GM19099 (cell line): Measurements from ENCODE around the gene NRIP2.

Experiments
- POLR2A ChIP-seq: IDR thresholded peaks from 3 replicates; pipeline ENCODE4 v1.6.1; 2011; ENCODE audit warnings: low read depth; ENCODE audit not compliant: insufficient read length; ENCODE audit errors: extremely low read depth

NRIP2 gene

GRCh38 chr12:2854669-2855453 lies 20.0 kb upstream of the NRIP2 start:
- no peak for TF ChIP-seq POLR2A

GRCh38 chr12:2853626-2854025 lies 18.8 kb upstream of the NRIP2 start:
- no peak for TF ChIP-seq POLR2A

- TF ChIP-seq POLR2A: no peak
Observed at GRCh38 chr12:2851931-2852330, 17.1 kb upstream of the NRIP2 start.

- no peak for TF ChIP-seq POLR2A
Observed at GRCh38 chr12:2845280-2845679, 10.4 kb upstream of the NRIP2 start.

- TF ChIP-seq POLR2A: no peak
Observed at GRCh38 chr12:2844786-2845185, 10.0 kb upstream of the NRIP2 start.

GRCh38 chr12:2842948-2843347 lies 8.1 kb upstream of the NRIP2 start:
- TF ChIP-seq POLR2A: no peak

- no peak for TF ChIP-seq POLR2A
Observed at GRCh38 chr12:2841056-2841650, 6.3 kb upstream of the NRIP2 start.

GRCh38 chr12:2836574-2836973 lies 1.7 kb upstream of the NRIP2 start:
- no peak for TF ChIP-seq POLR2A

- no peak for TF ChIP-seq POLR2A
Observed at GRCh38 chr12:2835691-2836403, 1.0 kb upstream of the NRIP2 start.

- no peak for TF ChIP-seq POLR2A
Observed at GRCh38 chr12:2833810-2834209, 1.0 kb downstream of the NRIP2 start.

- TF ChIP-seq POLR2A: no peak
Observed at GRCh38 chr12:2833327-2833726, 1.5 kb downstream of the NRIP2 start.

- TF ChIP-seq POLR2A: no peak
Observed at GRCh38 chr12:2832550-2833127, 2.2 kb downstream of the NRIP2 start.

GRCh38 chr12:2829275-2829674 lies 5.6 kb downstream of the NRIP2 start:
- TF ChIP-seq POLR2A: no peak

- no peak for TF ChIP-seq POLR2A
Observed at GRCh38 chr12:2826721-2827515, 7.9 kb downstream of the NRIP2 start.

- no peak for TF ChIP-seq POLR2A
Observed at GRCh38 chr12:2826036-2826435, 8.8 kb downstream of the NRIP2 start.
